Posterior cingulate gyrus (tissue), 11 donors: ENCODE data around the gene C6orf52.
"Not testable (repeated sequence)": the region's sequence is repeated elsewhere in the genome, so short reads cannot be mapped to it uniquely, and the experiment has no call there.

Source experiments
- DNase-seq, 10 donors: peaks; one replicate each; pipeline versions ENCODE4 v3.0.0 to v3.0.0-alpha.2; 2020 to 2021; ENCODE audit warnings: mixed read lengths in 3 of 10
- intact Hi-C: fragments of 100-400 bp; cut with DNase I; formaldehyde crosslinking; loops from one replicate; pipeline ENCODE4 v1.15.1; 2023

Gene C6orf52

GRCh38 chr6:10660431-10661191 is 33.8 kb downstream of the C6orf52 start:
- DNase-seq, intact Hi-C loops: not testable (repeated sequence)

GRCh38 chr6:10659699-10660348 is 34.6 kb downstream of the C6orf52 start:
- intact Hi-C loops: no loop called here
- peak in 2 of 10 donors; percentile 68 to 80 for DNase-seq

- DNase-seq: peak in 1 of 10 donors; percentile 69
These were observed 35.3 kb downstream of the C6orf52 start for GRCh38 chr6:10658910-10659698.

GRCh38 chr6:10655508-10656055 is 38.8 kb downstream of the C6orf52 start:
- no peak for DNase-seq

More at GRCh38 chr6:10658910-10659698, 35.3 kb downstream of the C6orf52 start:
- intact Hi-C loops: no loop called here

GRCh38 chr6:10644225-10644624 is 50.2 kb downstream of the C6orf52 start:
- DNase-seq: no peak
- intact Hi-C loops: no loop called here

More at GRCh38 chr6:10655508-10656055, 38.8 kb downstream of the C6orf52 start:
- intact Hi-C loops: no loop called here

- intact Hi-C loops: no loop called here
- DNase-seq: no peak
These were observed 51.2 kb downstream of the C6orf52 start for GRCh38 chr6:10643201-10643651.

- intact Hi-C loops: no loop called here
- DNase-seq: no peak
These were observed 52.9 kb downstream of the C6orf52 start for GRCh38 chr6:10641528-10641927.

GRCh38 chr6:10640412-10640811 is 54.0 kb downstream of the C6orf52 start:
- intact Hi-C loops: no loop called here

GRCh38 chr6:10633216-10633615 is 61.2 kb downstream of the C6orf52 start:
- no peak for DNase-seq
- intact Hi-C loops: no loop called here

More at GRCh38 chr6:10640412-10640811, 54.0 kb downstream of the C6orf52 start:
- DNase-seq: no peak

- no peak for DNase-seq
- intact Hi-C loops: no loop called here
These were observed 64.2 kb downstream of the C6orf52 start for GRCh38 chr6:10630178-10630577.

- intact Hi-C loops: no loop called here
- no peak for DNase-seq
These were observed 66.6 kb downstream of the C6orf52 start for GRCh38 chr6:10627800-10628199.

GRCh38 chr6:10626154-10626741 is 68.2 kb downstream of the C6orf52 start:
- no peak for DNase-seq
- intact Hi-C loops: no loop called here

- no peak for DNase-seq
- intact Hi-C loops: no loop called here
These were observed 69.6 kb downstream of the C6orf52 start for GRCh38 chr6:10624836-10625235.

- intact Hi-C loops: no loop called here
These were observed 72.6 kb downstream of the C6orf52 start for GRCh38 chr6:10621847-10622246.

More at GRCh38 chr6:10621847-10622246, 72.6 kb downstream of the C6orf52 start:
- no peak for DNase-seq
